Panc1 (cell line): ENCODE data around the gene POC1B. TPM values are rescaled to one million over a fixed set of nuclear protein-coding genes. Genes with fewer than 3 reads are reported as not detected.

ENCODE experiments used
- ATAC-seq: fragments of 200-7000 bp; cut with Tn5 transposase; 2 replicates; pipeline ENCODE4 v1.9.1; 2020; ENCODE audit warnings: mild to moderate bottlenecking, moderate library complexity
- BruUV-seq: library from RNA; stranded (reverse); fragments of 400-500 nt; replicated peaks from 2 replicates; lab custom pipeline; 2021; lab: Mats Ljungman, UMichigan
- CTCF ChIA-PET: fragments of 300-600 bp; sonication (Branson Sonifier 250); formaldehyde crosslinking; loops from one replicate; lab custom pipeline; 2022; ENCODE audit warnings: antibody characterized with exemption; lab: Charles Lee
- POLR2A ChIA-PET: fragments of 300-600 bp; sonication (Branson Sonifier 250); formaldehyde crosslinking; loops from one replicate; lab custom pipeline; 2022; ENCODE audit warnings: antibody characterized with exemption; lab: Charles Lee
- DNase-seq: peaks from one replicate; pipeline ENCODE4 v3.0.0-alpha.2; 2010; ENCODE audit warnings: low read depth, low spot score
- H3K27ac ChIP-seq: 2 replicates; pipeline ENCODE4 v1.5.1; 2011; ENCODE audit warnings: mild to moderate bottlenecking, low read length, inconsistent platforms
- H3K27me3 ChIP-seq: fragments of 200-500 bp; sonication (Bioruptor generic); 2 replicates; pipeline ENCODE4 v1.6.0; 2014; ENCODE audit warnings: low read length, inconsistent platforms; ENCODE audit not compliant: control insufficient read depth, insufficient read depth
- H3K36me3 ChIP-seq: fragments of 200-500 bp; sonication (Bioruptor generic); 2 replicates; pipeline ENCODE4 v1.5.1; 2014; ENCODE audit warnings: inconsistent platforms, mild to moderate bottlenecking, low read length, moderate library complexity; ENCODE audit not compliant: control insufficient read depth, insufficient read depth
- H3K4me1 ChIP-seq: 2 replicates; pipeline ENCODE4 v1.5.1; 2011; ENCODE audit warnings: inconsistent platforms, mild to moderate bottlenecking, low read length, moderate library complexity; ENCODE audit not compliant: control insufficient read depth, insufficient read depth
- H3K4me3 ChIP-seq, 2 experiments: 2 replicates each; pipeline ENCODE4 v1.5.1; 2011 to 2012; ENCODE audit warnings: low read depth in 2 of 2, low read length in 2 of 2, mild to moderate bottlenecking in 2 of 2, inconsistent platforms in 1 of 2, moderate library complexity in 1 of 2
- H3K9me3 ChIP-seq: fragments of 200-500 bp; sonication (Bioruptor generic); 2 replicates; pipeline ENCODE4 v1.5.1; 2014; ENCODE audit warnings: low read depth, mild to moderate bottlenecking, inconsistent platforms, low read length, moderate library complexity; ENCODE audit not compliant: control insufficient read depth, insufficient read depth
- CTCF ChIP-seq: fragments of 450-650 bp; IDR thresholded peaks from 2 replicates; pipeline ENCODE4 v1.5.1; 2017; ENCODE audit warnings: mild to moderate bottlenecking
- POLR2AphosphoS5 ChIP-seq: IDR thresholded peaks from 2 replicates; pipeline ENCODE4 v1.6.1; 2012; ENCODE audit warnings: mild to moderate bottlenecking, low read depth, low read length, moderate library complexity
- SIN3A ChIP-seq: IDR thresholded peaks from 2 replicates; pipeline ENCODE4 v1.6.1; 2012; ENCODE audit warnings: low read depth, mild to moderate bottlenecking, low read length, moderate library complexity, borderline replicate concordance; ENCODE audit not compliant: insufficient read depth
- TCF7L2 ChIP-seq: IDR thresholded peaks from 2 replicates; pipeline ENCODE4 v1.6.1; 2011; ENCODE audit warnings: mild to moderate bottlenecking, low read depth, low read length, inconsistent platforms
- in situ Hi-C: cut with HindIII; loops from 2 replicates; pipeline ENCODE4 v1.10.0; 2016; ENCODE audit warnings: low sequenced_read_pairs, low pct_unique_long_range_greater_than_20kb
- intact Hi-C: fragments of 100-400 bp; cut with micrococcal nuclease; formaldehyde crosslinking; loops from one replicate; pipeline ENCODE4 v1.10.0; 2022; ENCODE audit not compliant: unreplicated experiment
- total RNA-seq: library from RNA; stranded (reverse); gene quantifications from one replicate; pipeline ENCODE4 v1.2.1, GENCODE V29; 2021; ENCODE audit not compliant: unreplicated experiment
- TF ChIP-seq, protein P1 (sequence below), 2 experiments: IDR thresholded peaks; 2 replicates each; pipeline ENCODE4 v1.6.1; 2011 to 2012; ENCODE audit warnings: low read depth in 2 of 2, control low read depth in 1 of 2, low read length in 1 of 2, mild to moderate bottlenecking in 1 of 2, moderate library complexity in 1 of 2; ENCODE audit not compliant: insufficient read depth in 1 of 2

Gene POC1B
- total RNA-seq, 1 experiment from 2014 or later, result 7.3 TPM

DNA sequence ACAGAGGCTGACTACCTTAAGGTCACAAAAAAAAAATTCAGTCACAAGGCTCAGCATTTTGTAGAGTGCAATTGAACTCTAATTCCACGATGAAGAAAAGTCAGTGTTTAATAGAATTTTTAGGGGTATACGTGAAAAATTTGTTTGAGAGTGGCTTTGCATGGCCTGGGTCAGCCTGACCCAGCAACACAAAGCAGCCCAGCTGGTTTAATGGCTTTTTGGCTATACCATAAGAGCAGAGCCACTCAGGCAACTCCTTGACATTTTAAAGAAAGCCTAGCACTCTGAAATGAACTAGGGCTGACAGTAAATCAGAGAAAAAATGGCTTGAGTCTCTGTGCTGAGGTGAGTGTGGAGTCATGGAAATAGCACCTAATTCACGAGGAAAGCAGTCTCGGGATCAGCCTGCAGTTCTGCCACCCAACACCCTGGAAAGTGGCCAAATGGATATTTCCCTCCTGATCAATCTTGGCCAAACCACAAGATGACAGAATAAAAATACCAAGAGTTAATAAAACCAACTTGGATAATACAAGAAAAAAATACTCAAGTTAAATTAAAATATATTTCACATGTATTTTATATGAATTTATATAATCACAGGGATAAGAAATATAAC, 60.8 kb downstream of the POC1B start:
- TF ChIP-seq CTCF, result no peak
- Histone ChIP-seq H3K4me1 (no peaks in the 10 kb centered on the region), H3K27me3 (no peaks in the 10 kb centered on the region), H3K27ac (no peak overlapping the region), H3K9me3 (no peaks in the 10 kb centered on the region), H3K36me3 (no peaks in the 10 kb centered on the region; the same call in 1 of the 2 replicates), H3K4me3 (no peak overlapping the region)
- in situ Hi-C loops (no loop called here), intact Hi-C loops (loop anchor here (5.0 kb wide), 1 partner anchor 113 kb away; the partner anchor contains the start of gene DUSP6)
- no TSS peak for BruUV-seq
- DNase-seq (no peak), ATAC-seq (no peak)
- ChIA-PET POLR2A (no interaction called here), CTCF (no interaction called here)

GRCh38 chr12:89461649-89462612, 63.9 kb downstream of the POC1B start:
- TF ChIP-seq CTCF, result peak; percentile 57; the same call in 1 of the 2 replicates
- TF ChIP-seq SIN3A, result no peak
- ATAC-seq (peak; percentile 91), DNase-seq (peak; percentile 20)
- no TSS peak for BruUV-seq
- H3K4me3 ChIP-seq, result no peak overlapping the region
- in situ Hi-C loops, result no loop called here
- intact Hi-C loops, result loop anchor here (1.0 to 5.0 kb wide), 3 partner anchors 110 to 443 kb away; partner anchors contain the start of gene DUSP6
- POLR2A ChIA-PET, result no interaction called here
- CTCF ChIA-PET, result interaction anchor here (1.3 kb wide), 1 partner anchor 442 kb away, joined by 3 read pairs; no protein-coding TSS in a partner anchor
- H3K4me1 ChIP-seq, result no peaks in the 10 kb centered on the region
- H3K9me3 ChIP-seq, result no peaks in the 10 kb centered on the region
- no peaks in the 10 kb centered on the region for H3K27me3 ChIP-seq
- no peak overlapping the region for H3K27ac ChIP-seq
- H3K36me3 ChIP-seq, result no peaks in the 10 kb centered on the region; the same call in 1 of the 2 replicates

GRCh38 chr12:89461190-89461589, 64.7 kb downstream of the POC1B start:
- no peak for DNase-seq
- BruUV-seq, result no TSS peak
- POLR2A ChIA-PET, result no interaction called here
- Histone ChIP-seq H3K9me3 (no peaks in the 10 kb centered on the region), H3K4me1 (no peaks in the 10 kb centered on the region), H3K36me3 (no peaks in the 10 kb centered on the region; the same call in 1 of the 2 replicates), H3K27me3 (no peaks in the 10 kb centered on the region), H3K27ac (no peak overlapping the region), H3K4me3 (no peak overlapping the region)
- intact Hi-C loops, result loop anchor here (5.0 kb wide), 1 partner anchor 109 kb away; the partner anchor contains the start of gene DUSP6
- TF ChIP-seq, protein P1, sequence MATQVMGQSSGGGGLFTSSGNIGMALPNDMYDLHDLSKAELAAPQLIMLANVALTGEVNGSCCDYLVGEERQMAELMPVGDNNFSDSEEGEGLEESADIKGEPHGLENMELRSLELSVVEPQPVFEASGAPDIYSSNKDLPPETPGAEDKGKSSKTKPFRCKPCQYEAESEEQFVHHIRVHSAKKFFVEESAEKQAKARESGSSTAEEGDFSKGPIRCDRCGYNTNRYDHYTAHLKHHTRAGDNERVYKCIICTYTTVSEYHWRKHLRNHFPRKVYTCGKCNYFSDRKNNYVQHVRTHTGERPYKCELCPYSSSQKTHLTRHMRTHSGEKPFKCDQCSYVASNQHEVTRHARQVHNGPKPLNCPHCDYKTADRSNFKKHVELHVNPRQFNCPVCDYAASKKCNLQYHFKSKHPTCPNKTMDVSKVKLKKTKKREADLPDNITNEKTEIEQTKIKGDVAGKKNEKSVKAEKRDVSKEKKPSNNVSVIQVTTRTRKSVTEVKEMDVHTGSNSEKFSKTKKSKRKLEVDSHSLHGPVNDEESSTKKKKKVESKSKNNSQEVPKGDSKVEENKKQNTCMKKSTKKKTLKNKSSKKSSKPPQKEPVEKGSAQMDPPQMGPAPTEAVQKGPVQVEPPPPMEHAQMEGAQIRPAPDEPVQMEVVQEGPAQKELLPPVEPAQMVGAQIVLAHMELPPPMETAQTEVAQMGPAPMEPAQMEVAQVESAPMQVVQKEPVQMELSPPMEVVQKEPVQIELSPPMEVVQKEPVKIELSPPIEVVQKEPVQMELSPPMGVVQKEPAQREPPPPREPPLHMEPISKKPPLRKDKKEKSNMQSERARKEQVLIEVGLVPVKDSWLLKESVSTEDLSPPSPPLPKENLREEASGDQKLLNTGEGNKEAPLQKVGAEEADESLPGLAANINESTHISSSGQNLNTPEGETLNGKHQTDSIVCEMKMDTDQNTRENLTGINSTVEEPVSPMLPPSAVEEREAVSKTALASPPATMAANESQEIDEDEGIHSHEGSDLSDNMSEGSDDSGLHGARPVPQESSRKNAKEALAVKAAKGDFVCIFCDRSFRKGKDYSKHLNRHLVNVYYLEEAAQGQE (IDR thresholded peaks at IDR 0.05; ENCODE audit: insufficient read depth in 1 of 2, low read depth in 2 of 2, low read length in 1 of 2), result no peak
- TF ChIP-seq SIN3A (no peak), POLR2AphosphoS5 (no peak), CTCF (no peak), TCF7L2 (no peak)
- in situ Hi-C loops, result no loop called here
- peak; percentile 51 for ATAC-seq
- CTCF ChIA-PET, result interaction anchor here (0.5 to 1.3 kb wide), 2 partner anchors 165 to 442 kb away, joined by 3 read pairs; no protein-coding TSS in a partner anchor
